SK-N-SH (cell line): ENCODE measurements around the gene BNC2. TPM values are rescaled to one million over a fixed set of nuclear protein-coding genes. Genes with fewer than 3 reads are reported as not detected.
A peak's percentile ranks its signal among the peaks of the same experiment; 100 is the strongest.

Experiments used
- CTCF ChIA-PET: fragments of 300-600, 350-600 bp; formaldehyde crosslinking; extraction: SDS; loops from one replicate; lab custom pipeline; 2021; lab: Yijun Ruan, JAX
- POLR2A ChIA-PET: fragments of 350-600 bp; sonication (Branson Sonifier 250); formaldehyde crosslinking; extraction: SDS; loops from one replicate; lab custom pipeline; 2020; ENCODE audit warnings: antibody characterized with exemption, inconsistent platforms; lab: Yijun Ruan, JAX
- DNase-seq: peaks from one replicate; pipeline ENCODE4 v3.0.0; 2012
- H2AFZ ChIP-seq: fragments of 200-600 bp; sonication (generic); 2 replicates; pipeline ENCODE4 v1.8.1; 2016; ENCODE audit warnings: antibody characterized with exemption, mild to moderate bottlenecking, low read depth
- H3F3A ChIP-seq: fragments of 200-600 bp; sonication (generic); replicated peaks from 2 replicates; pipeline ENCODE3; 2016; ENCODE audit warnings: antibody characterized with exemption, mild to moderate bottlenecking; ENCODE audit not compliant: insufficient read depth
- H3K27ac ChIP-seq, 2 experiments: fragments of 200-500 bp in 1 of 2; fragments of 200-600 bp in 1 of 2; sonication (Bioruptor generic) in 1 of 2; sonication (generic), shearing (Covaris generic) in 1 of 2; 2 replicates each; pipeline versions ENCODE4 v1.5.1 to v1.6.1; 2014 to 2016; ENCODE audit warnings: low read depth in 2 of 2, inconsistent platforms in 1 of 2, low read length in 1 of 2, mild to moderate bottlenecking in 1 of 2, mixed read lengths in 1 of 2
- H3K27me3 ChIP-seq: fragments of 200-600 bp; sonication (generic), shearing (Covaris generic); 2 replicates; pipeline ENCODE4 v1.6.1; 2016; ENCODE audit warnings: mixed run types; ENCODE audit not compliant: insufficient read depth
- H3K36me3 ChIP-seq, 2 experiments: fragments of 200-500 bp in 1 of 2; fragments of 200-600 bp in 1 of 2; sonication (Bioruptor generic) in 1 of 2; sonication (generic) in 1 of 2; replicated peaks in 1 of 2; 2 replicates each; pipeline versions ENCODE3 to v1.5.1; 2014 to 2016; ENCODE audit warnings: low read length in 1 of 2, mild to moderate bottlenecking in 1 of 2; ENCODE audit not compliant: insufficient read depth in 2 of 2, control insufficient read depth in 1 of 2
- H3K4me1 ChIP-seq, 2 experiments: fragments of 200-500 bp in 1 of 2; fragments of 200-600 bp in 1 of 2; sonication (Bioruptor generic) in 1 of 2; sonication (generic), shearing (Covaris generic) in 1 of 2; 2 replicates each; pipeline versions ENCODE4 v1.5.1 to v1.6.1; 2014 to 2016; ENCODE audit warnings: low read depth in 1 of 2, low read length in 1 of 2, mixed run types in 1 of 2; ENCODE audit not compliant: insufficient read depth in 2 of 2, control insufficient read depth in 1 of 2
- H3K4me2 ChIP-seq: fragments of 200-600 bp; sonication (generic), shearing (Covaris generic); 2 replicates; pipeline ENCODE4 v1.6.1; 2017; ENCODE audit warnings: mixed run types
- H3K4me3 ChIP-seq, 2 experiments: fragments of 200-500 bp in 1 of 2; fragments of 200-600 bp in 1 of 2; sonication (Bioruptor generic) in 1 of 2; sonication (generic), shearing (Covaris generic) in 1 of 2; 2 replicates each; pipeline versions ENCODE4 v1.5.1 to v1.8.1; 2014 to 2016; ENCODE audit warnings: low read depth in 2 of 2, inconsistent platforms in 1 of 2, low read length in 1 of 2, mild to moderate bottlenecking in 1 of 2, mixed read lengths in 1 of 2, moderate library complexity in 1 of 2
- H3K79me2 ChIP-seq: fragments of 200-600 bp; sonication (generic); 2 replicates; pipeline ENCODE4 v1.8.1; 2017; ENCODE audit warnings: mild to moderate bottlenecking; ENCODE audit not compliant: insufficient read depth
- H3K9ac ChIP-seq: fragments of 200-600 bp; sonication (generic); 2 replicates; pipeline ENCODE4 v1.6.1; 2017; ENCODE audit warnings: mixed run types
- H3K9me2 ChIP-seq: fragments of 200-600 bp; sonication (generic); 2 replicates; pipeline ENCODE4 v1.6.1; 2017; ENCODE audit warnings: mixed run types
- H3K9me3 ChIP-seq: fragments of 200-600 bp; sonication (generic); 2 replicates; pipeline ENCODE4 v1.6.1; 2017; ENCODE audit warnings: mixed run types, mild to moderate bottlenecking, moderate library complexity
- H4K20me1 ChIP-seq: fragments of 200-600 bp; sonication (generic); 2 replicates; pipeline ENCODE4 v1.6.1; 2017; ENCODE audit warnings: mild to moderate bottlenecking, mixed run types; ENCODE audit not compliant: insufficient read depth
- ELF1 ChIP-seq: IDR thresholded peaks from 2 replicates; pipeline ENCODE4 v1.4.0; 2012
- EP300 ChIP-seq, 2 experiments: IDR thresholded peaks; 2 replicates each; pipeline versions ENCODE4 v1.4.0 to v1.6.1; 2012; ENCODE audit warnings: borderline replicate concordance in 1 of 2, low read depth in 1 of 2, low read length in 1 of 2
- FOSL2 ChIP-seq: IDR thresholded peaks from 2 replicates; pipeline ENCODE4 v1.4.0; 2012; ENCODE audit warnings: low read depth, mild to moderate bottlenecking, moderate library complexity, borderline replicate concordance
- GATA2 ChIP-seq: sonication (generic); formaldehyde crosslinking; IDR thresholded peaks from 2 replicates; pipeline ENCODE4 v1.5.0; 2020; ENCODE audit warnings: mild to moderate bottlenecking, missing genetic modification reagents
- JUND ChIP-seq: IDR thresholded peaks from 2 replicates; pipeline ENCODE4 v1.4.0; 2012
- MEF2A ChIP-seq: IDR thresholded peaks from 2 replicates; pipeline ENCODE4 v1.4.0; 2012; ENCODE audit warnings: low read depth, borderline replicate concordance
- NFIC ChIP-seq: IDR thresholded peaks from 2 replicates; pipeline ENCODE4 v1.4.0; 2012; ENCODE audit warnings: borderline replicate concordance
- PBX3 ChIP-seq: IDR thresholded peaks from 2 replicates; pipeline ENCODE4; 2012
- POLR2AphosphoS5 ChIP-seq: IDR thresholded peaks from 2 replicates; pipeline ENCODE4 v1.6.1; 2012; ENCODE audit warnings: low read depth, low read length
- RXRA ChIP-seq: IDR thresholded peaks from 2 replicates; pipeline ENCODE4 v1.4.0; 2012; ENCODE audit warnings: low read depth, mild to moderate bottlenecking, borderline replicate concordance
- TCF12 ChIP-seq: IDR thresholded peaks from 2 replicates; pipeline ENCODE4 v1.4.0; 2012
- TEAD4 ChIP-seq: IDR thresholded peaks from 2 replicates; pipeline ENCODE4 v1.4.0; 2012; ENCODE audit warnings: mild to moderate bottlenecking, borderline replicate concordance; ENCODE audit not compliant: insufficient read depth
- WGBS: methylation state at CpG from one replicate; pipeline ENCODE4 v1.1.6; 2017; ENCODE audit warnings: low lambda C conversion rate; 5-methylcytosine and 5-hydroxymethylcytosine counted together
- polyA plus RNA-seq, 3 experiments: library from polyadenylated mRNA; depleted of rRNA; stranded (reverse); fragments of >200 nt; gene quantifications; 2 replicates each; pipeline ENCODE4 v1.2.3, GENCODE V29; 2012
- TF ChIP-seq, protein P1 (sequence below): IDR thresholded peaks from 2 replicates; pipeline ENCODE4 v1.6.1; 2012; ENCODE audit warnings: mild to moderate bottlenecking, low read depth, low read length, moderate library complexity

The BNC2 gene
- polyA plus RNA-seq, 1 of the 3 experiments (the other 2 are of a cell fraction) = 8.8 TPM

DNA sequence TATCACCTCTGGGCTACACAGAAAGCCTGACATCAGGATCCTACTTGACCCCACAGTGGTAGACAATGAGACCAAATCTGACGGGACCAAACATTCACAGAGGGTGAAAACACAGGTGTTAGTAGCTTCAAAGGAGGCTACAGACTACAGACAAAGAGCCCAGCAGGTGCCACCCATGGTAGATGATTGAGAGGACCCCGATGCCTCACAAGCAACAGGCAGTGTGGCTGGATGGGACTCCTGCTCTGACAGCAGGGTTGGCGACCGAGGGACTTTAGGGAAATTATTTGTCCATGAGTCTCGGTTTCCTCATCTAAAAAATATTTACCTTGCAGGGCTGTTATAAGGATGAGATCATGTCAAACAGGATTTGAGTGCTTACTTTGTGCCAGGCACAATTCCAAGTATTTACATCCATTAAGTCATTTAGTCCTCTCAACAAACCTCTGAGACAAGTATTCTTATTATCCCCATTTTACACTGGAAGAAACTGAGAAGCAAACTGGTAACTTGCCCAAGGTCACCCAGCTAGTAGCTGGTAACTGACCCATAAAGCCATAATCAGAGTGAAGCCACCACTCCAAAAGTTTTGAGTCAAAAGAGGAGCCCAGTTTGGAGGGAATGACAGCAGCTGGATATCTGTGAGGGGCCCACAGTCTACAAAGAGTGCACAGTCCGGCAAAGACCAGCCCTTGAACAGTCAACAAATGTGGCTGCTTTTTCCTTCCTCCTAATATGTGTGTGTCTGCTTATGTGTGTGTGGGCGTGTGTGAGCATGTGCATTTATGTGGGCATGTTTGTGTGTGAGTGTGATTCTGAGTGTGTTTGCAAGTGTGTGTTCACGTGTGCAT lies 502.0 kb downstream of the BNC2 start:
- Histone ChIP-seq H3K4me1 (peaks cover 11 to 12% of the 10 kb centered on the region in 2 experiments; a peak in 3 of 4 replicates), H4K20me1 (no peaks in the 10 kb centered on the region), H3K27me3 (no peaks in the 10 kb centered on the region), H3K27ac (peak overlapping the region in 1 of 2 experiments; percentile 59; a peak in 2 of 4 replicates), H3K4me3 (no peak overlapping the region)
- WGBS = 62% methylated on average over 8 of the region's 8 CpGs
- no peak for DNase-seq
- TF ChIP-seq EP300 (IDR thresholded peaks at IDR 0.05; ENCODE audit: borderline replicate concordance in 1 of 2, low read depth in 1 of 2, low read length in 1 of 2) = peak in 1 of 2 experiments; percentile 68; a peak in 1 of 4 replicates
- TF ChIP-seq TEAD4 = peak; percentile 67; the same call in 1 of the 2 replicates
- no peak for TF ChIP-seq ELF1
- TF ChIP-seq NFIC = peak; percentile 75
- TF ChIP-seq, protein P1, sequence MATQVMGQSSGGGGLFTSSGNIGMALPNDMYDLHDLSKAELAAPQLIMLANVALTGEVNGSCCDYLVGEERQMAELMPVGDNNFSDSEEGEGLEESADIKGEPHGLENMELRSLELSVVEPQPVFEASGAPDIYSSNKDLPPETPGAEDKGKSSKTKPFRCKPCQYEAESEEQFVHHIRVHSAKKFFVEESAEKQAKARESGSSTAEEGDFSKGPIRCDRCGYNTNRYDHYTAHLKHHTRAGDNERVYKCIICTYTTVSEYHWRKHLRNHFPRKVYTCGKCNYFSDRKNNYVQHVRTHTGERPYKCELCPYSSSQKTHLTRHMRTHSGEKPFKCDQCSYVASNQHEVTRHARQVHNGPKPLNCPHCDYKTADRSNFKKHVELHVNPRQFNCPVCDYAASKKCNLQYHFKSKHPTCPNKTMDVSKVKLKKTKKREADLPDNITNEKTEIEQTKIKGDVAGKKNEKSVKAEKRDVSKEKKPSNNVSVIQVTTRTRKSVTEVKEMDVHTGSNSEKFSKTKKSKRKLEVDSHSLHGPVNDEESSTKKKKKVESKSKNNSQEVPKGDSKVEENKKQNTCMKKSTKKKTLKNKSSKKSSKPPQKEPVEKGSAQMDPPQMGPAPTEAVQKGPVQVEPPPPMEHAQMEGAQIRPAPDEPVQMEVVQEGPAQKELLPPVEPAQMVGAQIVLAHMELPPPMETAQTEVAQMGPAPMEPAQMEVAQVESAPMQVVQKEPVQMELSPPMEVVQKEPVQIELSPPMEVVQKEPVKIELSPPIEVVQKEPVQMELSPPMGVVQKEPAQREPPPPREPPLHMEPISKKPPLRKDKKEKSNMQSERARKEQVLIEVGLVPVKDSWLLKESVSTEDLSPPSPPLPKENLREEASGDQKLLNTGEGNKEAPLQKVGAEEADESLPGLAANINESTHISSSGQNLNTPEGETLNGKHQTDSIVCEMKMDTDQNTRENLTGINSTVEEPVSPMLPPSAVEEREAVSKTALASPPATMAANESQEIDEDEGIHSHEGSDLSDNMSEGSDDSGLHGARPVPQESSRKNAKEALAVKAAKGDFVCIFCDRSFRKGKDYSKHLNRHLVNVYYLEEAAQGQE = no peak
- peak; percentile 55; the same call in 1 of the 2 replicates for TF ChIP-seq TCF12
- peak; percentile 76; the same call in 1 of the 2 replicates for TF ChIP-seq FOSL2
- 0 out of 2 replicates have a peak, but pooled peaks have one; percentile 41 for TF ChIP-seq RXRA
- TF ChIP-seq JUND = peak; percentile 78
- TF ChIP-seq PBX3 = peak; percentile 66
- TF ChIP-seq, all 33 proteins: peak for 8
- Histone ChIP-seq H3K36me3 (no peaks in the 10 kb centered on the region), H3K4me2 (peak overlapping the region; percentile 59), H3K79me2 (no peaks in the 10 kb centered on the region), H3K9me3 (no peaks in the 10 kb centered on the region), H3K9me2 (no peaks in the 10 kb centered on the region), H2AFZ (no peak overlapping the region), H3K9ac (no peak overlapping the region; the same call in 1 of the 2 replicates), H3F3A (peaks cover 6% of the 10 kb centered on the region)
- ChIA-PET POLR2A (no interaction called here), CTCF (no interaction called here)

DNA sequence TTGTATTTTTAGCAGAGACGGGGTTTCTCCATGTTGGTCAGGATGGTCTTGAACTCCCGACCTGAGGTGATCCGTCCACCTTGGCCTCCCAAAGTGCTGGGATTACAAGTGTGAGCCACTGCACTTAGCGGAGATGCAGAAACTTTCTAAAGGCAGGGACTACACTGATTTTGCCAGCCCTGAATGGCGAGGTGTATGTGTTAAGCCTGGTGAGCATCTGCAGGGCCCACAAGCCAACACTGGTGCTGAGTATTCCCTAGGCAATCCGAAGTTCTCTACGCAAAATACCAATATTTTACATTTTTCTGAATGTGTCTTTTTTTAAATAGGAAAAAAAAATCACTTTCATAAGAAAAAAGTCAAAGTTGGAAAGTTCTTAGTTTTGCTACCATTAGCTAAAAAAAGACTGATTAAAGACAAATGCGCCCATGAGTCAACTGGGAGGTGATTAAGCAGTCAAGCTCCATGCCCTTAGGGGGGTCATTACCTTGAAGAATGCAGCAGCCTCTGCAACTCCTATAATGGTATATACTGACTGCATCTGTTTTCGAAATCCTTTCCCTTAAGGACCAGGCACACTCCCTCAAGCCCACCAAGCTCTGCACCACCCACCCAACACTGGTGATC lies 502.8 kb downstream of the BNC2 start:
- Histone ChIP-seq H3K4me1 (peaks cover 14 to 16% of the 10 kb centered on the region in 2 experiments; a peak in 3 of 4 replicates), H3K4me3 (no peak overlapping the region), H3K79me2 (no peaks in the 10 kb centered on the region), H3F3A (peaks cover 6% of the 10 kb centered on the region), H3K36me3 (no peaks in the 10 kb centered on the region), H3K4me2 (peak overlapping the region; percentile 59), H3K9me2 (no peaks in the 10 kb centered on the region), H3K9me3 (no peaks in the 10 kb centered on the region), H4K20me1 (no peaks in the 10 kb centered on the region), H3K27ac (peak overlapping the region in 1 of 2 experiments; percentile 59; a peak in 2 of 4 replicates), H2AFZ (no peak overlapping the region), H3K9ac (no peak overlapping the region; the same call in 1 of the 2 replicates), H3K27me3 (no peaks in the 10 kb centered on the region)
- POLR2A ChIA-PET = no interaction called here
- 74% methylated on average over 9 of the region's 9 CpGs for WGBS
- CTCF ChIA-PET = no interaction called here
- DNase-seq = no peak
- TF ChIP-seq MEF2A = peak; percentile 63; the same call in 1 of the 2 replicates
- no peak for TF ChIP-seq GATA2
- peak; percentile 65; the same call in 1 of the 2 replicates for TF ChIP-seq JUND
- TF ChIP-seq FOSL2 = peak; percentile 78
- TF ChIP-seq POLR2AphosphoS5 = no peak; the same call in 1 of the 2 replicates
- peak; percentile 80 for TF ChIP-seq TCF12
- TF ChIP-seq EP300 (IDR thresholded peaks at IDR 0.05; ENCODE audit: borderline replicate concordance in 1 of 2, low read depth in 1 of 2, low read length in 1 of 2) = peak in 1 of 2 experiments; percentile 77; a peak in 1 of 4 replicates
- peak; percentile 67; the same call in 1 of the 2 replicates for TF ChIP-seq RXRA
